GM10266 (cell line): Measurements from ENCODE around the gene FAM47E.

Experiments
- DNase-seq: peaks from one replicate; pipeline ENCODE4 v3.0.0; 2012; ENCODE audit errors: extremely low spot score
- CTCF ChIP-seq: IDR thresholded peaks from 2 replicates; pipeline ENCODE4 v1.5.1; 2012; ENCODE audit warnings: mild to moderate bottlenecking, low read depth; ENCODE audit not compliant: control insufficient read depth, insufficient read depth; ENCODE audit errors: missing control alignments

FAM47E gene

GRCh38 chr4:76307660-76308014 lies 56.1 kb downstream of the FAM47E start:
- TF ChIP-seq CTCF, result no peak
- DNase-seq, result no peak

GRCh38 chr4:76308548-76308947 lies 57.0 kb downstream of the FAM47E start:
- no peak for TF ChIP-seq CTCF
- no peak for DNase-seq

- TF ChIP-seq CTCF, result no peak
- DNase-seq, result no peak
Observed at GRCh38 chr4:76309939-76310550, 58.5 kb downstream of the FAM47E start.

GRCh38 chr4:76310683-76311082 lies 59.2 kb downstream of the FAM47E start:
- no peak for DNase-seq
- no peak for TF ChIP-seq CTCF

- DNase-seq, result no peak
- no peak for TF ChIP-seq CTCF
Observed at GRCh38 chr4:76311896-76312331, 60.4 kb downstream of the FAM47E start.

- no peak for DNase-seq
- no peak for TF ChIP-seq CTCF
Observed at GRCh38 chr4:76312457-76312856, 60.9 kb downstream of the FAM47E start.

GRCh38 chr4:76313547-76313946 lies 62.0 kb downstream of the FAM47E start:
- TF ChIP-seq CTCF, result no peak
- DNase-seq, result no peak
